ENCODE results near the gene AFG3L2. TPM values are rescaled to one million over a fixed set of nuclear protein-coding genes. Genes with fewer than 3 reads are reported as not detected.

Gene AFG3L2
- total and polyA plus RNA-seq, 4 donors = 22.5 to 55.4 (median 27.6) TPM

- WGBS = 76% methylated on average over 11 of the region's 11 CpGs
These were observed 83.2 kb downstream of the AFG3L2 start for GRCh38 chr18:12293831-12294230.

GRCh38 chr18:12291690-12292089, 85.3 kb downstream of the AFG3L2 start:
- H3K4me3 ChIP-seq (ENCODE audit: low read depth in 1 of 3, low read length in 3 of 3) = no peak overlapping the region
- H3K27ac ChIP-seq (ENCODE audit: low read depth in 1 of 2, low read length in 2 of 2) = no peak overlapping the region
- no peak for DNase-seq (ENCODE audit: low spot score)
- H3K4me1 ChIP-seq (ENCODE audit: control insufficient read depth in 4 of 4, insufficient read depth in 4 of 4, low read length in 3 of 4) = peaks cover 0 to 11% (median 8%) of the 10 kb centered on the region in 4 donors
- WGBS = 92% methylated on average over 14 of the region's 14 CpGs
- peaks cover 0 to 5% (median 4%) of the 10 kb centered on the region in 4 donors for H3K27me3 ChIP-seq (ENCODE audit: control insufficient read depth in 4 of 4, insufficient read depth in 4 of 4, low read length in 3 of 4)
- no peak overlapping the region for H3K9ac ChIP-seq (ENCODE audit: low read depth in 1 of 2, low read length in 2 of 2)
- TF ChIP-seq, protein P1, sequence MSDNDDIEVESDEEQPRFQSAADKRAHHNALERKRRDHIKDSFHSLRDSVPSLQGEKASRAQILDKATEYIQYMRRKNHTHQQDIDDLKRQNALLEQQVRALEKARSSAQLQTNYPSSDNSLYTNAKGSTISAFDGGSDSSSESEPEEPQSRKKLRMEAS (IDR thresholded peaks at IDR 0.05) = no peak
- TF ChIP-seq HNF4G (IDR thresholded peaks at IDR 0.05) = no peak
- TF ChIP-seq, protein P2, sequence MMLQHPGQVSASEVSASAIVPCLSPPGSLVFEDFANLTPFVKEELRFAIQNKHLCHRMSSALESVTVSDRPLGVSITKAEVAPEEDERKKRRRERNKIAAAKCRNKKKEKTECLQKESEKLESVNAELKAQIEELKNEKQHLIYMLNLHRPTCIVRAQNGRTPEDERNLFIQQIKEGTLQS (IDR thresholded peaks at IDR 0.05) = no peak
- no peak for TF ChIP-seq JUND (IDR thresholded peaks at IDR 0.05)
- TF ChIP-seq SP1 (IDR thresholded peaks at IDR 0.05) = no peak
- TF ChIP-seq ZBTB33 (IDR thresholded peaks at IDR 0.05) = no peak
- no peak for TF ChIP-seq EGR1 (IDR thresholded peaks at IDR 0.05; ENCODE audit: low read depth in 2 of 2)
- no peak for TF ChIP-seq NR2F2 (IDR thresholded peaks at IDR 0.05)
- TF ChIP-seq, protein P3, sequence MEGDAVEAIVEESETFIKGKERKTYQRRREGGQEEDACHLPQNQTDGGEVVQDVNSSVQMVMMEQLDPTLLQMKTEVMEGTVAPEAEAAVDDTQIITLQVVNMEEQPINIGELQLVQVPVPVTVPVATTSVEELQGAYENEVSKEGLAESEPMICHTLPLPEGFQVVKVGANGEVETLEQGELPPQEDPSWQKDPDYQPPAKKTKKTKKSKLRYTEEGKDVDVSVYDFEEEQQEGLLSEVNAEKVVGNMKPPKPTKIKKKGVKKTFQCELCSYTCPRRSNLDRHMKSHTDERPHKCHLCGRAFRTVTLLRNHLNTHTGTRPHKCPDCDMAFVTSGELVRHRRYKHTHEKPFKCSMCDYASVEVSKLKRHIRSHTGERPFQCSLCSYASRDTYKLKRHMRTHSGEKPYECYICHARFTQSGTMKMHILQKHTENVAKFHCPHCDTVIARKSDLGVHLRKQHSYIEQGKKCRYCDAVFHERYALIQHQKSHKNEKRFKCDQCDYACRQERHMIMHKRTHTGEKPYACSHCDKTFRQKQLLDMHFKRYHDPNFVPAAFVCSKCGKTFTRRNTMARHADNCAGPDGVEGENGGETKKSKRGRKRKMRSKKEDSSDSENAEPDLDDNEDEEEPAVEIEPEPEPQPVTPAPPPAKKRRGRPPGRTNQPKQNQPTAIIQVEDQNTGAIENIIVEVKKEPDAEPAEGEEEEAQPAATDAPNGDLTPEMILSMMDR (IDR thresholded peaks at IDR 0.05; ENCODE audit: low read depth, low read length, missing input control) = no peak
- H3K9me3 ChIP-seq (ENCODE audit: control insufficient read depth in 4 of 4, low read length in 3 of 4) = no peaks in the 10 kb centered on the region
- no peaks in the 10 kb centered on the region for H3K36me3 ChIP-seq (ENCODE audit: control insufficient read depth in 4 of 4, insufficient read depth in 3 of 4, low read depth in 1 of 4, low read length in 3 of 4)

More at GRCh38 chr18:12293831-12294230, 83.2 kb downstream of the AFG3L2 start:
- no peak overlapping the region for H3K9ac ChIP-seq (ENCODE audit: low read depth in 1 of 2, low read length in 2 of 2)
- peak; percentile 23 for DNase-seq (ENCODE audit: low spot score)
- no peak overlapping the region for H3K27ac ChIP-seq (ENCODE audit: low read depth in 1 of 2, low read length in 2 of 2)
- no peak for TF ChIP-seq FOXA2 (IDR thresholded peaks at IDR 0.05)
- TF ChIP-seq RAD21 (IDR thresholded peaks at IDR 0.05) = no peak
- TF ChIP-seq GABPA (IDR thresholded peaks at IDR 0.05 in 1 of 2, conservative IDR thresholded peaks at IDR 0.05 in 1 of 2) = no peak
- TF ChIP-seq RXRA (IDR thresholded peaks at IDR 0.05) = no peak
- no peak for TF ChIP-seq TAF1 (conservative IDR thresholded peaks at IDR 0.05)
- TF ChIP-seq, protein P1 (IDR thresholded peaks at IDR 0.05) = no peak
- TF ChIP-seq, protein P2 (IDR thresholded peaks at IDR 0.05) = no peak
- TF ChIP-seq HNF4G (IDR thresholded peaks at IDR 0.05) = no peak
- TF ChIP-seq HNF4A (conservative IDR thresholded peaks at IDR 0.05) = no peak
- no peak for TF ChIP-seq SP1 (IDR thresholded peaks at IDR 0.05)
- TF ChIP-seq YY1 (IDR thresholded peaks at IDR 0.05) = no peak
- H3K9me3 ChIP-seq (ENCODE audit: control insufficient read depth in 4 of 4, low read length in 3 of 4) = no peaks in the 10 kb centered on the region
- H3K36me3 ChIP-seq (ENCODE audit: control insufficient read depth in 4 of 4, insufficient read depth in 3 of 4, low read depth in 1 of 4, low read length in 3 of 4) = no peaks in the 10 kb centered on the region
- no peak overlapping the region for H3K4me3 ChIP-seq (ENCODE audit: low read depth in 1 of 3, low read length in 3 of 3)
- H3K27me3 ChIP-seq (ENCODE audit: control insufficient read depth in 4 of 4, insufficient read depth in 4 of 4, low read length in 3 of 4) = peaks cover 0 to 5% (median 1%) of the 10 kb centered on the region in 4 donors
- no peaks in the 10 kb centered on the region for H3K4me1 ChIP-seq (ENCODE audit: control insufficient read depth in 4 of 4, insufficient read depth in 4 of 4, low read length in 3 of 4)
